CD4-positive, alpha-beta T cell treated with Interferon alpha-2 for 1 hour (primary cell): ENCODE data around the gene EFCAB6.

Experiments used
- DNase-seq, 2 donors: peaks; one replicate each; pipeline ENCODE4 v3.0.0-alpha.2; 2020 to 2022

Gene EFCAB6

GRCh38 chr22:43520632-43521039 is 291.5 kb downstream of the EFCAB6 start:
- DNase-seq: no peak

- DNase-seq: no peak
These were observed 295.0 kb downstream of the EFCAB6 start for GRCh38 chr22:43516996-43517635.

- DNase-seq: no peak
These were observed 295.7 kb downstream of the EFCAB6 start for GRCh38 chr22:43516386-43516785.

- DNase-seq: no peak
These were observed 296.2 kb downstream of the EFCAB6 start for GRCh38 chr22:43515902-43516301.

GRCh38 chr22:43515411-43515810 is 296.7 kb downstream of the EFCAB6 start:
- no peak for DNase-seq

GRCh38 chr22:43514476-43515157 is 297.5 kb downstream of the EFCAB6 start:
- DNase-seq: no peak

- no peak for DNase-seq
These were observed 299.8 kb downstream of the EFCAB6 start for GRCh38 chr22:43512279-43512678.

- no peak for DNase-seq
These were observed 300.7 kb downstream of the EFCAB6 start for GRCh38 chr22:43511276-43511910.

- DNase-seq: no peak
These were observed 301.6 kb downstream of the EFCAB6 start for GRCh38 chr22:43510281-43511070.

- no peak for DNase-seq
These were observed 302.8 kb downstream of the EFCAB6 start for GRCh38 chr22:43509337-43509736.

GRCh38 chr22:43508489-43508888 is 303.6 kb downstream of the EFCAB6 start:
- DNase-seq: no peak

- no peak for DNase-seq
These were observed 304.9 kb downstream of the EFCAB6 start for GRCh38 chr22:43507235-43507634.

GRCh38 chr22:43506487-43506886 is 305.6 kb downstream of the EFCAB6 start:
- no peak for DNase-seq

GRCh38 chr22:43505896-43506295 is 306.2 kb downstream of the EFCAB6 start:
- DNase-seq: no peak

GRCh38 chr22:43505423-43505822 is 306.7 kb downstream of the EFCAB6 start:
- DNase-seq: no peak

GRCh38 chr22:43504666-43505261 is 307.3 kb downstream of the EFCAB6 start:
- no peak for DNase-seq

GRCh38 chr22:43504068-43504467 is 308.0 kb downstream of the EFCAB6 start:
- DNase-seq: no peak

GRCh38 chr22:43502306-43502874 is 309.7 kb downstream of the EFCAB6 start:
- DNase-seq: no peak

- DNase-seq: no peak
These were observed 310.2 kb downstream of the EFCAB6 start for GRCh38 chr22:43501878-43502277.

GRCh38 chr22:43500792-43501785 is 311.0 kb downstream of the EFCAB6 start:
- no peak for DNase-seq

GRCh38 chr22:43498856-43499253 is 313.2 kb downstream of the EFCAB6 start:
- DNase-seq: no peak
